Stimulated activated CD4-positive, alpha-beta T cell treated with anti-CD3 and anti-CD28 coated beads, TNF-alpha, amount 100 ng/mL, for 1 hour (primary cell): ENCODE measurements around the gene TADA2B.

Source experiments
- DNase-seq, 3 donors: peaks; one replicate each; pipeline ENCODE4 v3.0.0-alpha.2; 2020; ENCODE audit warnings: low read depth in 3 of 3, low spot score in 1 of 3

TADA2B gene

DNA sequence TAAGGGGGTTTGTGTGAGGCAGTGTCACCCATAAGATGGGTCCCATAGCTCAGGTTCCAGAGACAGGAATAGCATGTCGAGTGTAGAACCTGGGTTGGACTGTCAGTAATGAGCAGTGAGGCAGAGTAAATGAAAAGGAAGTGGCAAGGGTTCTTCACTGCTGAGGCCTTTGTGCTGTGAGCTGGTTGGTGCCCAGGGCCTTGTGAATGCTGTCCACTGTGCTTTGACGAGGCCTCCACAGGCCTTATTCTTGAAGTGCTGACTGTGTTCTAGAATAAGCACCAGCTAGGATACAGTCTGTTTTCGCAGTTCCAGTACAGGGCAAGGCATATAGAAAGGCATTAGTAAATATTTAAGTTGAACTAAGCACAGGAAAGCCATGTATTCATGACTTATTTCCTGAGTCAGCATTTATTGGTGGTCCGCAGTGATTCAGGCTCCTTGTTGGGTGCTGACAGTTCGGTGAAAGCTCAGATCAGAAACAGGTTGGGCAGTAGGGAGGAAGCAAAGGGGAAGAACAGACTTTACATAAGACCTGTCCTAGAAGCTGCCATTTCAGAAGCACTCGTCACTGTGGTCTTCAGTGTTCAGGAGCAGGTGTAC, 25.6 kb upstream of the TADA2B start:
- DNase-seq: no peak

DNA sequence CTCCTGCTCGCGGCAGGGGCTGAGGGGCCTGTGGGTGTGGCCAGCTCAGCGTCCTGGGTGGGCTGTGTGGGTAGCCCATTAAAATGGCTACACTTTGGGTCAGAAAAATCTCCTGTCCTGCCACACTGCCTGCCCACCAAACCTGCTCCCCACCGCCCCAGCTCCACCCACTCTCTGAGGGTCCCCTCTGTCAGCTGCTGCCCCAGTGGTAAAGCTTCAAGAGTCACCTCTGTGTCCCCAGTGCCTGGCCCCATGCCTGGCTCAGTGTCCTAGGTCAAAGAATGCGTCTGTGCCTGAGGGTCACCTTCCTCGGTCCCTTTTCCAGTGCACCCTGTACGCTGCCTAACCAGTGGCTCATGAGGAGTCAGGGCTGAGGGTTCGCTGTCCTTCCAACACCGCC, 24.9 kb upstream of the TADA2B start:
- DNase-seq: no peak

DNA sequence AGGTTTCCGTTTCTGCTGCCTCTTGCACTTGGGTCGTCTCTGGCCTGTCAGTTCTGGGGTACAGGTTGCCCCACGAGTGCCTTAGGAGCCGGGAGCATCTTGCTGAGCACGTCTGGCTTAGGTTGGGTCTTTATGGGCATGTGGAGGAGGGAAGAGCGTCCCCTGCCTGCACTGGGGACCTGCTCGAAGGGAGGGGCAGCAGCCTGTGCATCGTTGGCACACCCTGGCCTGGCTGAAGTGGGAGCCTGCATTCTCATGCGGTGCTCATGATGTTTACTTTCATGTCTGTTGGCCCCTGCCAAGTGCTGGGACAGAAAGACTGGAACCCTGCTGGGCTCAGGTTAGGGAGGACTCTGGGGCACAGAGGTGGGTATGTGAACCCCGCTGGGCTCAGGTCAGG, 23.8 kb upstream of the TADA2B start:
- DNase-seq: no peak

DNA sequence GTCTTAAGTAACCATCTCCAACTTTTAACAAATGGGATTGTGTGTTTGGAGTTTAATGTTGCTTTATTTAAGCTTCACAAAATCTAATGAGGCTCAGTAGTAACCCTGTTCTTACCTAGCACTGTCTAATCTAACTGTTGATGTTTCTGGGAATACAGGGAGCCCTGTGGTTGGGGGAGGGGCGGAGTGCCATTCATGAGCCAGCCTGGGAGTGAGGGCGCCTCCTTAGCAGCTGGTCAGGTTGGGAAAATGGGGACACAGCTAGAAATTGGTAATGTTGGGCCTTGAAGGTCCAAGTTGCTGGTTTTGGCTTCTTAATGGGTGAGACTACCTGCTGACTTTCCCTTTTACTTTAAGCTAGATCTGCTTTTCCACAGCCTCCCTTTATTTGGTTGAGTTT, 22.9 kb upstream of the TADA2B start:
- no peak for DNase-seq

DNA sequence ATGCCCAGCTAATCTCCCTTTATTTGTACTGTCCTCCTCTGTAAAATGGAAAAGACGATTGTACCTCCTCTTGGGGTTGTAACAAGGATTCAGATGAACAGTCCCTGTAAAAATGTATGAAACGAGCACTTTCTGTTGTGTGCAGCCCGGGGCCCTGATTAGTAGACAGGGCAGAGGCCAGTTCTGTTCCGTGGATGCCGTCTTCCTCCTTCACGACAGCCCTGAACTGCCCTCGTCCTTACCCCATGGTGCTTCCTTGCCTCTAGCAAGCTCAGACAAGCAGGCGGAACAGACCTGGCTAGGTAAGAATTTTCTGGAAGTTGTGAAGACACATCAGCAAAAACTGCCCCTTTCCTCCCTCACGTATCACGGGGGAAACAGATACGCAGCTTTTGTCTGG, 22.3 kb upstream of the TADA2B start:
- DNase-seq: no peak

DNA sequence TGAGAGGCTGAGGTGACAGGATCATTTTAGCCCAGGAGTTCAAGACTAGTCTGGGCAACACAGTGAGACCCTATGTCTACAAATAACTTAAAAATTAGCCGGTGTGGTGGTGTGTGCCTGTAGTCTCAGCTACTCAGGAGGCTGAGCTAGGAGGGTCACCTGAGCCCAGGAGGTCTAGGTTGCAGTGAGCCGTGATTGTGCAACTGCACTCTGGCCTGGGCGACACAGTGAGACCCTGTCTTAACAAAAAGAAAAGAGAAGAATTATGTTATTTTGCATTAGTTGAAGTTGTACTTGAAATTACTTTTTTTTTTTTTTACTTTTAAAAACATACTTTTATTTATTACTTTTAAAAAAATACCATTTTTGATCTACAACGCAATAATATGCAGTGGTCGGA, 21.8 kb upstream of the TADA2B start:
- DNase-seq: no peak

DNA sequence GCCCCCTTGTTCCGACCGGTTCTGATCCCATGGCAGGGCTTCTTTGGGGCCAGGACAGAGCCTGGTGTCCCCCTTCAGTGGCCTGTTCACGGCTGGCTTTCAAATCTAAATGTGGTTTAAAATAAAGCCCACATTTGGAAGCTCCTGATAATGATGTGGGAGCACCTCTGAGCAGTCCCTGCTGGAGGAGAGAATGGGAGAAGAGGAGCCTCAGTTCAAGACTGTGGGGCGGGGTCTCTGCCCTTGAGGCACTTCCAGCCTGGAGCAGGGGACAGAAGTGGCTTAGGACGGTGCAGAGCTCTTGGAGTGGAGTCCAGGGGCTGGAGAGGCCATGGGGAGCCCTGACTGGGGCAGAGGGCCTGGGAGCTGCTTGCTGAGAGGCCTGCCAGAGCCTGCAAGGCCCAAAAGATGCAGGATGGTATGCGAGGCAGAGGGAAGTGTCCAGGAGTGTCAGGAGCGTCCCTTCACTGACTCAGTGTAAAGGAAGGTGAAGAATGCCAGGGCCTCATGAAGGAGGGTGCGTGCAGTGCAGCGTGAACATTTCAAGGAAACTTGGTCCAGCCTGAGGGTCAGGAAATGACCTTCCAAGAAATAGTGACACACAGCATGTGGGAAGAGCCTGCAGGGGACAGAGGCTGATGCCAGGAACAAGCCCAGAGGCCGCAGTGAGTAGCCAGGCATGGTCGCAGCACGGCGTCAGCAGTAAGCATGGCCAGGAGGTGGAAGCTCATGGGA, 21.1 kb upstream of the TADA2B start:
- DNase-seq: no peak

DNA sequence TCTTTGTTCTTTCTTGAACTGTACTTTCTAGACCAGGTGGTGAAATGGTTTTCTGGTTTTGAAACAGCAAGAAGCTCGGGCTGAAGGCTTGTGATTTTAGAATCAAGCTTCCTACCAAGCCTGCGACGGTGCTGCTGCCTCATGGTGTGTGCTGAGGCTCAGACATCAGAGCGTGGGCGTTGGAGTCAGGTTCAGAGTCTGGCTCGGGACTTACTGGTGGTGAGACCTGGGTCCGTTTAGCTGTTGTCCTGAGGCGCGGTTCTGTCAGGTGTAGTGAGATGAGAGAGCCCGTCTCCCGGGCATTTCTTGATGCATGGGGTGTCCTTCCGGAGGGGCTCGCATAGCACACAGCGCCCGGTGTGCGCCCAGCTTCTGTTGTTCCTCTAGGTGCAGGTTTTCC, 19.7 kb upstream of the TADA2B start:
- no peak for DNase-seq

DNA sequence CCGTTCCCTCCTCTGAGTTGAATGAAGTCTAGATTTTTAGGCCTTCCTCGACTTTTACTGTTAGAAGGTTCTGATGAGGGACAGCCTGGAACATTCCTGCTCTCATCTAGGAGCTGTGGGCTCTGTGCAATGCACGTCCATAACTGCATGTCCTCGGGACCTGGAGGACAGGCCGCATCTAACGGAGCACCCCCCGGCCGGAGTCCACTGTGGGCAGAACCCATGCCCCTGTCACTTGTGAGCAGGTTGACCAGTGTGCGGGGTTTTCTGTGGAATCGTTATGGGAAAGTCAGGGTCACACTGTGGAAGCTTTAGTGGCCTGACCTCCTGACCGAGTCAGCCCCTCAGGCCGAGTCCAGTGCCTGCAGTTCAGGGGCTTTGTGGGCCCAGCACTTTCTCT, 19.3 kb upstream of the TADA2B start:
- DNase-seq: no peak

DNA sequence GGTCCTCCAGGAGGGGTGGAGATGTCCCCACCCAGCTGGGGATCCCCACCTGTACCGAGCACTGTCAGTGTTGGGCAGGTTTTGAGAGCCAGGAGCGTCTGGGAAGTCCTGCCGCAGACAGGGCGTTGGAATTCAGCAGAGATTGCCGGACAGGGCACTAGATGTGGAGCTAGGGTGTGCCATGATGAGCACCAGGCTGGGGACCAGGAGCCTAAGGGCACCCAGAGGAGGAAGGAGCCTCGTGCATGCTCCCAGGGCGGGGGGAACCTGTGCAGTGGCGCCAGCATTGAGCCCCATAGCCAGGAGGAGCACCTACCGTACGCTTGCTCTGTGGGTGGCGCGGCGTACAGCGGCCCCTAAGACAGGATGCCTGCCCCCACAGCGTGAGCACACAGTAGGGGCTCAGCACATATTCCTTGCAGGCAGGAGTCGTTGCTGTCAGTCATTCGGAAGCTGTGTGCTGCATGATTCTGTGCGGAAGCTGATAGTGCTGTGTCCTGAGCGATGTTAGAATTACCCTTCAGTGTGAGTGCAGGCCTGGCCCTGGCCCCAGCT, 18.8 kb upstream of the TADA2B start:
- DNase-seq: no peak

DNA sequence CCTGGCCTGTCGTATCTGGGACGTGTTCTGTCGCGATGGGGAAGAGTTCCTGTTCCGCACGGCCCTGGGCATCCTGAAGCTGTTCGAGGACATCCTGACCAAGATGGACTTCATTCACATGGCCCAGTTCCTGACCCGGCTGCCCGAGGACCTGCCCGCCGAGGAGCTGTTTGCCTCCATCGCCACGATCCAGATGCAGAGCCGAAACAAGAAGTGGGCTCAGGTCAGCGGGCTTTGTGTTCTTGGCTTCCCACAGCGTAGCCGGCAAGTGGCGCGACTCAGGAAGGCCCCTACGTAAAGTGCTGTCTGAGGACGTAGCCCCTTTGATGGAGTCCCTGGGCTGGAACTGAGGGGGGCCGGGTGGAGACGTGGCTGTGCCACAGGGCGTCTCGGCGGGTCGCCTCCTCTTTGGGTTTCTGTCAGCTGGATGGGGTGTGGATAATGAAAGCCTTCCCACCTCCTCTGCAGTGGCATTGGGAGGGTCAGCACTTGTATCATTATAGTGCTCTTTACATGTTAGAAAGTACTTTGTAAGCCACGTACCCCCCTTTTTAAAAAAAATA, 18.1 kb upstream of the TADA2B start:
- no peak for DNase-seq

DNA sequence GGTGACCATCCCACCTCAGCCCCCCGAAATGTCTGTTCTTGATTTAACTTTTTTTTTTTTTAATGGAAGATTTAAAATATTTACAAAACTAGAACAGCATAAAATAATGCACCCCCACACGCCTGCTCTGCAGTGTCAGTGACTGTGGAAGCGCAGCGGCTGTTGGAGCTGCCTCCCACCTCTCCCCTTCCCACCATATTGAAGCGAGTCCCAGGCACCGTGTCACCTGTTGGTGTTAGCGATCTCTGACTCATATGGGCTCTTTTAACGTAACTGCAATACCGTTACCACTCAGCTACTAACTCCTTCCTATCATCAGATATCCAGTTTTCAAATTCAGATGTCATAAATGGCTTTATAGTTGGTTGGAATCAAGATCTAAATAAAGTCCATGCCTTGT, 17.1 kb upstream of the TADA2B start:
- DNase-seq: no peak

DNA sequence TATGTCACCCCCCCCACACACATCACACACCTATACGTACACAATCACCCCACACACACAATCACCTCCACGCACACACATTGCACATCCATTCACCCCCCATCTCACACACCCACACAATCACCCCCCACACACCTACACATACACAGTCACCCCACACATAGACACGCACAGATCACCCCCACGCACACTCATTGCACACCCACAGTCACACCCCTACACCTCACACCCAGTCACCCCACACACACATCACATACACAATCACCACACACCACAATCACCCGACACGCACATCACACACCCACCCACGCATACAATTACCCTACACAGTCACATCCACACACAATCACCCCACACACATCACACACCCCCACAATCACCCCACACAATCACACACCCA, 15.9 kb upstream of the TADA2B start:
- no peak for DNase-seq

DNA sequence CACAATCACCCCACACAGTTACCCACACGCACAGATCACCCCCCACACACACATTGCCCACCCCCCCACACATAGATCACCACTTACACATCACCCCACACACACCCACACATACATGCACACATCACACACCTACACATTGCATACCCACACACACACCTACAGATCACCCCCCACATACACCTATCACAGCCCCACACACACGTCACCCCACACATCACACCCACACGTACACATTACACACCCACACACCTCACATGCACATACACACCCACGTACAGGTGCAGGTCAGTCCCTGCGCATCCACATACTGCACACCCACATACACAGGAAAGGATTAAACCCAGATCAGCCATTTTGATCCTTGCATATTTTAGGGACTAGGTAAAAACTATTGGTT, 15.3 kb upstream of the TADA2B start:
- no peak for DNase-seq

DNA sequence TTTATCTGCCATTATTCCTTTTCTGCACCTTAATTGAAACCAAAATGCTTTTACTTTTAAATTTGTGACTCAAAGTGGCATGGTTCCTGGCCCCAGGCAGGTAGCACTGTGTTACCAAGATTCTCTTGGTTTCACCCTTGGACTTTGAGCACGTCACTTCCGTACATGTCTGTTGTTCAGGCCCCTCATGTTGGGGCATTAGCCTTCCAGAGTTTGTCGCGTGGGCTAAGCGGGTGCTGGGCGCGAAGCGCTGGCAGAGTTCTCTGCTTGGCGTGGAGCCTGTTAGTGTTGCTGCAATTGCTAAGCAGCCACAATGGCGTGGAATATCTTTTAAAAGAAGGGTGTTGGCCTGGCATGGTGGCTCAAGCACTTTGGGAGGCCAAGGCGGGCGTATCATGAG, 14.0 kb upstream of the TADA2B start:
- DNase-seq: no peak

DNA sequence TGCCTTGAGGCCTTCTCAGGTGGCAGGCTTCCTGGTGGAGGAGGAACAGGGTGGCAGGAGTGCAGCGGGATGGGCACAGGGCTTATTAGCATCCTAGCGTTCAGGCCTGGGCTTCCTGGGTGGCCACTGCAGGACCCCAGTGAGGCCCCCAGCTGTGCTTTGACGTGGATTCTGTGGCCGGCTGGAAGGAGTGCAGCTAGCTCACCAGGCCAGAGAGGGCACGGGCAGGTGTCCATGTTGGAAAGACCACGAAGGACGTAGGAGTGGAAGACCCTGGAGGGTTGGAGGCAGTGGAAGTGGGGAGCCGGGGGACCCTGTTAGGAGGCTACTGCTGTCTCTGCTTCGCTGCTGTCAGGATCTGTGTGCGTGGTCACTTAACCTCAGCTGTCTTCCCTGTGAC, 13.3 kb upstream of the TADA2B start:
- DNase-seq: no peak

DNA sequence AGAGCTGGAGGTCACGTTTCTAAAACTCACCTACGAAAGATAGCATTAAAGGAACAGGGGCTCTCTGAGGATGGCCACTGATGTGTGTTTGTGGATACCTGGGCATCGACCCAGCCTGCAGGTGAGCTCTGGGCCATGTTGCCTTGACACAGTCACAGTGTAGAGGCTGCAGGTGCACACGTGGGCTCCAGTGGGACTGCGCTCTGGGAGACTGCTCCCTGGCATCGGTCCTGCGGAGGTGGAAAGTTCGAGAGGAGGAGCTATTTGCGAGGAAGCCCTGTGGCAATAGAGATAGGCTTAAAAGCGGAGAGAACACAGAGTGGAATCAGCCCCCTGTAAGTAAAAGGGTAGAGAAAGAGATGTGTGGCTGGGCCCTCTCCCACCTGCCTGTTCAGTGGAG, 12.3 kb upstream of the TADA2B start:
- no peak for DNase-seq

DNA sequence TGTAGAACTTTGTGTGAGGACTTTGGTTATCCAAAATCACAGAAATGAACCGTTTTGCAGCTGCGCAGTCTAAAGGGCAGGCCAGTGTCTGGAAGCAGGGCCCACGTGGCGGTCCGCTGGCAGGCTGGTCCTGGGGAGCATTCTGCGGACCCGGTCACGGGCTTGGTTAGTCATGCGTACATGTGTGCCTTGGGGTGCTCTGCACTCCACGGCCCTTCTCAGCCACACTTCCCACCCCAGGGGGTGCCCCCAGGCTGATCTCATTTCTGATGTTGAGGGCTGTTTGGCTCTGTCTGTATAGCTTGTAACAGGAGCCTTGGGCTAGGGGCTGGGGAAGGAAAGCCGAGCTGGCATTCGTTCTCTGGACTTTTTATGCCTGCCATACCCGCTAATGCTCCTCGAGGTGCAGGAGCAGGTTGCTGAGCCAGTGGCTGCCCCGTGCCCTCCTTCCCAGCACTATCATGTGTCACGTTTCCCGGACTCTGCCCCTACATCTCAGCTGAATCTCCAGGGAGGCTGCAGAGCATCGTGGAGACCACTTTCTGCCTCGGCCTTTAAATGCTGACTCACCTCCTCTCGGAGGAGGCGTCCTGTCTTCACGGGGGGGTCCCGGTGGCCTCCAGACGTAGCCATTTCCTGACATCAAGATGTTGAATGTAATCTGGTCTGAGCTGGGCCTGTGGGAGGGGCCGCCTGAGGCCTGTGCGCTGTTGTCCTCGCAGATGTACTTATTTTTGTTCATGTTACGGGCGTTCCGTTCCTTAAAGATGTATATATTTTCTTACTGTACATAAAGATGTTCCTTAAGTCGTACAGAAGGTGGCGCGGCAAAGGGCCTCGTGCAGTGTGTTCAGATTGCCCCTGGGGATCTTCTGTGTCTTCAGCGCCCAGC, 11.4 kb upstream of the TADA2B start:
- DNase-seq: no peak

DNA sequence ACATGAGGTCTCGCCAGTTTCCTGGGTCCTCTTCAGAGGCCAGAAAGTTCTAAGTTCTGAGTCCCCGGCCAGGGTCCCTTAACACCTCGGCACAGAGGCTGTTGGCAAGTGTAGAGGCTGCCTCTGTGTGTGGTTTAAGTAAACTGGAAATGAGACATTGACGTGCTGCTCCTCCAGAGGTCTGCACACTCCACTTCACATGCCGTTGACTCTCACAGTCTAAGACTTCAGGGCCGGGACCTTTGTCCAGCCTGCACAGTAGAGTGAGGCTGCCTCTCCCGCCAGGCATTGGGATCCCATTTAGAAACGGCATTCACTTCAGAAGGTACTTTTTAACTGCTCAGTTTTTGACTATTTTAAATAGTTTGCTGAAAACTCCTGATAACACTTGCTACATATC, 10.6 kb upstream of the TADA2B start:
- no peak for DNase-seq

DNA sequence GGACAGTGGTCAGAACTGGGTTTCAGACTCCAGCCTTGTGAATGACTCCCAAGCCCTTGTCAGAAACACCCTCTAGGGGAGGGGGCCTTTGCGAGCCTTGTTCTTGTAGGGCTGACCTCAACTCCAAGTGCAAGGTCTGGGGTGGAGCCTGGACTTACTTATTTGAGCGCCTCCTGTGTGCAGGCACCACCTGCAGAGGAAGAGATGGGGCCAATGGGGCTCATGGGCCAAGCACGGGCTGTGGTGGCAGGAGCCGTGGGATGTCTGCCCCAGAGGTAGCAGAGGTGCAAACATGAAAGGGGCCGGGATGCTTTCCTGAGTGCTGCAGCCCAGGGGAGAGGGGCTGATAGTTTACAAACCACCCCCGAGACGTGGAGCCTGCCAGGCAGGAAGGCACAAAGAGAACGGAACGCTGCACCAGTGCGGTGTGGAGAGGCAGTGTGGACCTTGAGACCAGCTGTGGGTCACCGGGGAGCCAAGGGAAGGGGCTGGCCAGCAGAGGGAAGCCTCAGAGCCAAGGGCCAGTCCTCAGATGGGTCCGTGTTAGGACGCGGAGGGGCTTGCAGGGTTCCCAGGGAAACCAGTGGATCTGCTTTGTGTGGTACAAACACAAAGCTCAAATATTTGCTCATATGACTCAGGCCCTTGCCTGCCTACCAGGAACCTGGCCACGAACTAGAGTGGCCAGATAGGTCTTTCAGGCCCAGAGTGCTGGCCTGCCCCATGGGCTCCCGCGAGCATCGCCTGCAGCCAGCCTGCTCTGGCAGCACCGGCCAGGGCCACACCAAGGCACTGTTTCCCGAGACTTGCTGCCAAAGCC, 8.7 kb upstream of the TADA2B start:
- no peak for DNase-seq

DNA sequence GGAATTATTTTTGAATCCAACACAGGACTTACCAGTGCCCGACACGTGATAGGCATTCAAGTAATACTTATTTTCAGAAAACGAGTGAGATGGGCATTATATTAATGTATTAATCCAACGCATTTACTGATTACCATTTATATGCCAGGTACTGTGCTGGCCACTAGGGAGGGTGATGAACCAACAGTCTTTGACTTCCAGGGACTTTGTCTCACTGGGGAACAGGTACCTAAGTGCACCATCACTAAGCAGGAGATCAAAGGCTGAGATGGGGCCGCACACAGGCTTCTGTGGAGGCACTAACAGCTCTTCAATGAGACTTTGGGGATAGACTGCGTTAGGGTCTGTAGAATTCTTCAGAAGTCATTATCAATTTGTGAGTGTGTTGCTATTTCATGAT, 5.7 kb upstream of the TADA2B start:
- DNase-seq: no peak
